Measurements from ENCODE around the gene ZFAND4.
"Not testable (repeated sequence)": the region's sequence is repeated elsewhere in the genome, so short reads cannot be mapped to it uniquely, and the experiment has no call there.

The ZFAND4 gene

DNA sequence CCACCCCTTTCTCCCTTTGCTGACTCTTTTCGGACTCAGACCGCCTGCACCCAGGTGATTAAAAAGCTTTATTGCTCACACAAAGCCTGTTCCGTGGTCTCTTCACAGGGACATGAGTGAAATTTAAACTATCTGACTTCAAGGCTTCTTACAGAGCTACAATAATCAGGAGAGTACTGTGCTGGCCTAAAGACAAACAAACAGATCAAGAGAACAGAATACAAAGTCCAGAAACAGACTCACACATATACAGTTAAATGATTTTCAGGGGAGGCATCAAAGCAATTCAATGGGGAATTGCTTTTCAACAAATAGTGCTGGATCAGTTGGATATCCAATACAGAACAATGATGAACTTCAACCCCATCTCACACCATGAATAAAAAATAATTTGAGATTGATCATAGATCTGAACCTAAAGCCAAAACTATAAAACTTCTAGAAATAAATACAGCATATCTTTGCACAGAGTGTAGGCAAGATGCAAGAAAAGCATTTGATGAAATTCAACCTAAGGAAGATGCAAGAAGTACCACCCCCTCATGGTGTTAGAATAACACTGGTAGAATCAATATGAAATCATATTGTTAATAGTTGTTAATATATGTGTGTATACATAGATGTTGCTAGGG lies 96.5 kb downstream of the ZFAND4 start:
- no peak for ATAC-seq
- no peak for TF ChIP-seq CSRNP3 (CRISPR knock-in tag; IDR thresholded peaks at IDR 0.05)
- no peak for TF ChIP-seq POU6F1 (CRISPR knock-in tag; IDR thresholded peaks at IDR 0.05; ENCODE audit: borderline replicate concordance, low read depth)
- TF ChIP-seq ESRRG (CRISPR knock-in tag; IDR thresholded peaks at IDR 0.05), result no peak
- TF ChIP-seq BACH2 (CRISPR knock-in tag; IDR thresholded peaks at IDR 0.05; ENCODE audit: borderline replicate concordance), result no peak
- TF ChIP-seq PPARA (CRISPR knock-in tag; IDR thresholded peaks at IDR 0.05; ENCODE audit: borderline replicate concordance), result no peak
- no peak for TF ChIP-seq SNAI2 (CRISPR knock-in tag; IDR thresholded peaks at IDR 0.05)
- no peak for TF ChIP-seq ZNF8 (CRISPR knock-in tag; IDR thresholded peaks at IDR 0.05)
- no peak for TF ChIP-seq TOX (CRISPR knock-in tag; IDR thresholded peaks at IDR 0.05; ENCODE audit: borderline replicate concordance)
- TF ChIP-seq GLIS3 (CRISPR knock-in tag; IDR thresholded peaks at IDR 0.05), result no peak
- TF ChIP-seq CSDC2 (CRISPR knock-in tag; IDR thresholded peaks at IDR 0.05), result no peak
- TF ChIP-seq ISL1 (CRISPR knock-in tag; IDR thresholded peaks at IDR 0.05), result no peak
- TF ChIP-seq RARB (CRISPR knock-in tag; IDR thresholded peaks at IDR 0.05), result no peak
- TF ChIP-seq ZNF70 (CRISPR knock-in tag; IDR thresholded peaks at IDR 0.05), result no peak
- TF ChIP-seq TSHZ2 (CRISPR knock-in tag; IDR thresholded peaks at IDR 0.05), result no peak

DNA sequence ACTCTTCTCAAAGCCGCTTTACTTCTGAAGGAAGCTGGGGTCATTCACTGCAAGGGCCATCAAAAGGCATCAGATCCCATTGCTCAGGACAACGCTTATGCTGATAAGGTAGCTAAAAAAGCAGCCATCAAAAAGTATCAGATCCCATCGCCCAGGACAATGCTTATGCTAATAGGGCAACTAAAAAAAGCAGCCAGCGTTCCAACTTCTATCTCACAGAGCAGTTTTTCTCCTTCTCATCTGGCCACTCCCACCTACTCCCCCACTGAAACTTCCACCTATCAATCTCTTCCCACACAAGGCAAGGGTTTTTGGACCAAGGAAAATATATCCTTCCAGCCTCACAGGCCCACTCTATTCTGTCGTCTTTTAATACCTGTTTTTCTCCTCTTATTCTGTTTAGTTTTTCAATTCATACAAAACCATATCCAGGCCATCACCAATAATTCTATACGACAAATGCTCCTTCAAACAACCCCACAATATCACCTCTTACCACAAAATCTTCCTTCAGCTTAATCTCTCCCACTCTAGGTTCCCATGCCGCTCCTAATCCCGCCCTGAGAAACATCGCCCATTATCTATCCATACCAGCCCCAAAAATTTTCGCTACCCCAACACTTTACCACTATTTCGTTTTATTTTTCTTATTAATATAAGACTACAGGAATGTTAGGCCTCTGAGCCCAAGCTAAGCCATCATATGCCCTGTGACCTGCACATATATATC lies 97.4 kb downstream of the ZFAND4 start:
- ATAC-seq, result not testable (repeated sequence)

GRCh38 chr10:45569471-45569870 lies 103.1 kb downstream of the ZFAND4 start:
- ATAC-seq, result no peak
- TF ChIP-seq SNAI2 (CRISPR knock-in tag; IDR thresholded peaks at IDR 0.05), result no peak
- TF ChIP-seq, protein P1, sequence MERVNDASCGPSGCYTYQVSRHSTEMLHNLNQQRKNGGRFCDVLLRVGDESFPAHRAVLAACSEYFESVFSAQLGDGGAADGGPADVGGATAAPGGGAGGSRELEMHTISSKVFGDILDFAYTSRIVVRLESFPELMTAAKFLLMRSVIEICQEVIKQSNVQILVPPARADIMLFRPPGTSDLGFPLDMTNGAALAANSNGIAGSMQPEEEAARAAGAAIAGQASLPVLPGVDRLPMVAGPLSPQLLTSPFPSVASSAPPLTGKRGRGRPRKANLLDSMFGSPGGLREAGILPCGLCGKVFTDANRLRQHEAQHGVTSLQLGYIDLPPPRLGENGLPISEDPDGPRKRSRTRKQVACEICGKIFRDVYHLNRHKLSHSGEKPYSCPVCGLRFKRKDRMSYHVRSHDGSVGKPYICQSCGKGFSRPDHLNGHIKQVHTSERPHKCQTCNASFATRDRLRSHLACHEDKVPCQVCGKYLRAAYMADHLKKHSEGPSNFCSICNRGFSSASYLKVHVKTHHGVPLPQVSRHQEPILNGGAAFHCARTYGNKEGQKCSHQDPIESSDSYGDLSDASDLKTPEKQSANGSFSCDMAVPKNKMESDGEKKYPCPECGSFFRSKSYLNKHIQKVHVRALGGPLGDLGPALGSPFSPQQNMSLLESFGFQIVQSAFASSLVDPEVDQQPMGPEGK (CRISPR knock-in tag; IDR thresholded peaks at IDR 0.05; ENCODE audit: borderline replicate concordance), result no peak
- TF ChIP-seq TOX (CRISPR knock-in tag; IDR thresholded peaks at IDR 0.05; ENCODE audit: borderline replicate concordance), result no peak
- TF ChIP-seq ZC3H10 (CRISPR knock-in tag; IDR thresholded peaks at IDR 0.05), result no peak
- no peak for TF ChIP-seq ZNF70 (CRISPR knock-in tag; IDR thresholded peaks at IDR 0.05)
- no peak for TF ChIP-seq ZFP30 (CRISPR knock-in tag; IDR thresholded peaks at IDR 0.05)
- TF ChIP-seq ESRRG (CRISPR knock-in tag; IDR thresholded peaks at IDR 0.05), result no peak
- no peak for TF ChIP-seq ZNF8 (CRISPR knock-in tag; IDR thresholded peaks at IDR 0.05)
- no peak for TF ChIP-seq ISL1 (CRISPR knock-in tag; IDR thresholded peaks at IDR 0.05)
- TF ChIP-seq RARB (CRISPR knock-in tag; IDR thresholded peaks at IDR 0.05), result no peak
- no peak for TF ChIP-seq ZFP3 (CRISPR knock-in tag; IDR thresholded peaks at IDR 0.05)
- TF ChIP-seq CSDC2 (CRISPR knock-in tag; IDR thresholded peaks at IDR 0.05), result no peak
- TF ChIP-seq CSRNP3 (CRISPR knock-in tag; IDR thresholded peaks at IDR 0.05), result no peak
